ENCODE measurements around the gene RNFT2.
A peak's percentile ranks its signal among the peaks of the same experiment; 100 is the strongest.
"Not testable (repeated sequence)": the region's sequence is repeated elsewhere in the genome, so short reads cannot be mapped to it uniquely, and the experiment has no call there.

Gene RNFT2

GRCh38 chr12:116719731-116720528 lies 18.2 kb upstream of the RNFT2 start:
- Mint-ChIP-seq H3K36me3 (peaks cover 5% of the 10 kb centered on the region), H3K27me3 (no peaks in the 10 kb centered on the region), H3K4me3 (no peak overlapping the region), H3K27ac (peak overlapping the region; percentile 41), H3K4me1 (ENCODE audit: low read depth) (no peaks in the 10 kb centered on the region), H3K9me3 (ENCODE audit: low read depth) (no peaks in the 10 kb centered on the region)

GRCh38 chr12:116722245-116722644 lies 15.9 kb upstream of the RNFT2 start:
- H3K36me3 Mint-ChIP-seq = no peaks in the 10 kb centered on the region
- no peaks in the 10 kb centered on the region for H3K27me3 Mint-ChIP-seq
- peak overlapping the region; percentile 8 for H3K27ac Mint-ChIP-seq
- peaks cover 7% of the 10 kb centered on the region for H3K4me1 Mint-ChIP-seq (ENCODE audit: low read depth)
- H3K4me3 Mint-ChIP-seq = no peak overlapping the region
- H3K9me3 Mint-ChIP-seq (ENCODE audit: low read depth) = no peaks in the 10 kb centered on the region

DNA sequence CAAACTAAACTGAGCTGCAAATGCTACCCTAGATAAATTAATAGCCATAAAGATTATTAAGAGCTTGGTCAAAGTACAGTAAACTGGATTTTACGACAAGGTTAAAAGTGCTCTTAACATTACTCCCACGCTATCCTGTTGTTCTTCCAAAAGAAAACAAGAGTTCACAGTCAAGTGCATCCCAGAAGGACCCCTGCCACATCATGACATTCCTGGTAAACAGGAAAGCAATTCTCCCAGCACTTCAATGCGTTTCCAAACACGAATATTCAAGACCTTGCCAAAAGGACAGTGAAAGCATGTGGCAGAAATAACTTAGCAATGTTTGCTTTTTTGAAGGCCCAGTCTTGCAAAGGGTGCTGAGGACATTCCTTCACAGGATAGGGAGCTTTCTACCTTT lies 11.4 kb upstream of the RNFT2 start:
- H3K27ac Mint-ChIP-seq = no peak overlapping the region
- peaks cover 6% of the 10 kb centered on the region for H3K36me3 Mint-ChIP-seq
- no peaks in the 10 kb centered on the region for H3K9me3 Mint-ChIP-seq (ENCODE audit: low read depth)
- H3K4me3 Mint-ChIP-seq = no peak overlapping the region
- H3K27me3 Mint-ChIP-seq = no peaks in the 10 kb centered on the region
- peaks cover 22% of the 10 kb centered on the region for H3K4me1 Mint-ChIP-seq (ENCODE audit: low read depth)

DNA sequence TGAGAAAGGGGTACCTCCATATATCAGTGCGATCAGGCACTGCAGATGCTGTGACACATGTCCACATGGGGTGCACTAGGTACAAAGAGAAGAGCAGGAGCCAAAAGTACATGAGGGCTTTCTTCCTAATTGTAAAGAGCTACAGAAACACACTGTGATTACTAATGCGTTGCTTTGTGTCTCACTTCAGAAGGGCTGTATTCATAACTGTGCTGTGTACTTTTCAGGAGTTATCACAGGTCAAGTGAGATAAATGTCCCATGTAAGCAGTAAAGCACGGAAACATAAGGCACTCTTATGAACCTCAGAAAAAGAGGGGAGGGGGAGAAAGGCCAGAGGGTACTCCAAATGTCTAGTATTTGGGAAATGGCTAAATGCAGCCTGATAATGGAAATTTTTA lies 10.9 kb upstream of the RNFT2 start:
- H3K4me3 Mint-ChIP-seq = no peak overlapping the region
- peaks cover 6% of the 10 kb centered on the region for H3K36me3 Mint-ChIP-seq
- H3K27ac Mint-ChIP-seq = no peak overlapping the region
- H3K4me1 Mint-ChIP-seq (ENCODE audit: low read depth) = peaks cover 25% of the 10 kb centered on the region
- no peaks in the 10 kb centered on the region for H3K27me3 Mint-ChIP-seq
- H3K9me3 Mint-ChIP-seq (ENCODE audit: low read depth) = no peaks in the 10 kb centered on the region

- Mint-ChIP-seq H3K36me3 (peaks cover 6% of the 10 kb centered on the region), H3K27me3 (no peaks in the 10 kb centered on the region), H3K4me3 (no peak overlapping the region), H3K27ac (no peak overlapping the region), H3K4me1 (ENCODE audit: low read depth) (peaks cover 29% of the 10 kb centered on the region), H3K9me3 (ENCODE audit: low read depth) (no peaks in the 10 kb centered on the region)
Measured at GRCh38 chr12:116727891-116728290, 10.2 kb upstream of the RNFT2 start.

GRCh38 chr12:116731801-116732200 lies 6.3 kb upstream of the RNFT2 start:
- H3K27ac Mint-ChIP-seq = no peak overlapping the region
- H3K36me3 Mint-ChIP-seq = peaks cover 6% of the 10 kb centered on the region
- H3K9me3 Mint-ChIP-seq (ENCODE audit: low read depth) = no peaks in the 10 kb centered on the region

DNA sequence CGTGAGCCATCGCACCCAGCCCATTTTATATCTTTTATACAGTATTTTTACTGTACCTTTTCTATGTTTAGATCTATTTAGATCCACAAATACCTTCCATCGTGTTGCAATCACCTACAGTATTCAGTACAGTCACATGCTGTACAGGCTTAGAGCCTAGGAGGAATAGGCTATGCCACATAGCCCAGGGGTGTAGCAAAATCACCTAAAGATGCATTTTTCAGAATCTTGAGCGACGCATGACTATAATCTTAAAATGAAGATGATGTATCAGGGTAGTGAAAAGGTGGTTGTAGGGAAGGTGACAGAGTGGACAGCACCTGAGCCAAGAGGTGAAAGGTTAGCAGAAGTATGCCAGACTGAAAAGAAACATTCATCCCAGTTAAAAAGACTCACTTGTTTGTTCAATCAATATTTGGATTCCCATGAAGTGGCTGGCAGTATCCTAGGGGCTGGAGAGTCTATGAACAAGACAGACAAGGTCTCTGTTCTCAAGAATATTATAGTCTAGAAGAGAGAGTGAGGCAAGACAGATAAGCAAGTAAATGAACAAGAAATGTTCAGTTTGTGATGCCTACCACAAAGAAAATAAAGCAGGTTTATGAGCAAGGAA lies 3.9 kb upstream of the RNFT2 start:
- Mint-ChIP-seq H3K27ac (no peak overlapping the region), H3K9me3 (ENCODE audit: low read depth) (no peaks in the 10 kb centered on the region), H3K36me3 (peaks cover 4% of the 10 kb centered on the region), H3K27me3 (no peaks in the 10 kb centered on the region), H3K4me3 (no peak overlapping the region), H3K4me1 (ENCODE audit: low read depth) (peaks cover 44% of the 10 kb centered on the region)

More at GRCh38 chr12:116731801-116732200, 6.3 kb upstream of the RNFT2 start:
- no peak overlapping the region for H3K4me3 Mint-ChIP-seq
- peaks cover 46% of the 10 kb centered on the region for H3K4me1 Mint-ChIP-seq (ENCODE audit: low read depth)
- H3K27me3 Mint-ChIP-seq = no peaks in the 10 kb centered on the region

- Mint-ChIP-seq H3K4me1 (ENCODE audit: low read depth) (peaks cover 43% of the 10 kb centered on the region), H3K4me3 (peak overlapping the region; percentile 46), H3K36me3 (no peaks in the 10 kb centered on the region)
Measured at GRCh38 chr12:116735084-116735483, 3.0 kb upstream of the RNFT2 start.

DNA sequence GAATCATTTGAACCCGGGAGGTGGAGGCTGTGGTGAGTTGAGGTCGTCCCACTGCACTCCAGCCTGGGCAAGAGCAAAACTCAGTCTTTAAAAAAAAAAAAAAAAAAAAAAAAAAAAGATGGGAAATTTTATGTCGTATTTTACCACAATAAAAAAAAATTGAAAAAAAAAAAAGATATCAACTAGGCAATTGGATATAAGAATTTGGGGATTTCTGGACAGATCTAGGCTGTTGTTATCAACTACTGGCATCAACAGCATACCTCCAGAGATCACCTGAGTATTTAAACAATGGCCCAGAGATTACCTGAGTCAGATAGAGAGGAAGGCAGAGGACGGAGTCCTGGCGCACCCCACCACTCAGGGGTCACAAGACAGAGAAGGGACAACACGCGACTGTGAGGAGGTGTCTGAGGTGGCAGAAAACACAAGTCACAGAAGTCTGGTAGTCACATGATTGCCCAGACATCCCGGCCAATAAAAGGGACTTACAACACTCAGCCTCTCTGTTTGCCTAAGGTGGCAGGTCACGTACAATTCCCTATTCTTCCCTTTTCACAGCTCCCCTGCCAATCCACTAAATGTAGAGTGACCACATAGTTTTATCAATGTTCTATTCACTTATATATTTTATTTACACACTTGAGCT lies 2.0 kb upstream of the RNFT2 start:
- Mint-ChIP-seq H3K36me3 (no peaks in the 10 kb centered on the region), H3K4me1 (ENCODE audit: low read depth) (peaks cover 41% of the 10 kb centered on the region), H3K27me3 (no peaks in the 10 kb centered on the region), H3K27ac (no peak overlapping the region), H3K4me3 (peak overlapping the region; percentile 92), H3K9me3 (ENCODE audit: low read depth) (no peaks in the 10 kb centered on the region)

More at GRCh38 chr12:116735084-116735483, 3.0 kb upstream of the RNFT2 start:
- H3K9me3 Mint-ChIP-seq (ENCODE audit: low read depth) = no peaks in the 10 kb centered on the region
- H3K27me3 Mint-ChIP-seq = no peaks in the 10 kb centered on the region
- no peak overlapping the region for H3K27ac Mint-ChIP-seq

DNA sequence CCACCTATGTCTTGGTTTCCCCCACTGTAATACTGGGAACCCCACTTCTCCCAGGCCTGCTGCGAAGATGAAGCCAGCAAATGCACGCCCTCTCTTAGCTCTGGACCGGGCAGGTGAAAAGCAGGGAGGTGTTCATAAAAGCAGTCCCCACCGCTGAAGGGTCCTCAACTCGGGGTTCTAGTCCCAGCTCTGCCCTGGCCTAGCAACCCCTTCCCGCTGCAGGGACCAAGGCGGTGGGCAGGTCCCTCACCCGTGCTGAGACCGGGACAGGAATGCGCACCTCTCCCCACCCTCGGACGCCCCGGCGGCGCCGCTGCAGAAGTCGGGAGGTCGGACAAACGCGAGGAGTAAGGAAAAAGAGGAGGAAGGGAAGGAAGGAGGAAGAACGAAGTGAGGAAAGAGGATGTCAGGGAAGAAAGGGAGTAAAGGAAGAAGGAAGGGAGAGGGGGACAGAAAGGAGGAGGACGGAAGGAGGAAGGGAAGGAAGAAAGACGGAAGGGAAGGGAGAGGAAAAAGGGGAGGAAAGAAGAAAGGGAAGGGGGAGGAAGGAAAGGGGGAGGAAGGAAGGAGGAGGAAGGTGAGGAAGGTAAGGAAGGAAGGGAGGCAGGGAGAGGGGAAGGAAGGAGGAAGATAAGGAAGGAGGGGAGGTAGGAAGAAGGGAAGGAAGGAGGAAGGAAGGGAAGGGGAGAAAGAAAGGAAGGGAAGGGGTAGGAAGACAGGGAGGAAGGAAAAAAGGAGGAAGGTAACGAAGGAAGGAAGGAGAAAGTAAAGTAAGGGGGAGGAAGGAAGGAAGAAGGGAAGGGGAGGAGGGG lies 947 bp upstream of the RNFT2 start:
- Mint-ChIP-seq H3K4me3 (peak overlapping the region; percentile 92), H3K27ac (peak overlapping the region; percentile 72), H3K27me3 (no peaks in the 10 kb centered on the region), H3K36me3 (no peaks in the 10 kb centered on the region), H3K9me3 (ENCODE audit: low read depth) (no peaks in the 10 kb centered on the region), H3K4me1 (ENCODE audit: low read depth) (peaks cover 38% of the 10 kb centered on the region)

- peaks cover 30% of the 10 kb centered on the region for H3K4me1 Mint-ChIP-seq (ENCODE audit: low read depth)
- peak overlapping the region; percentile 94 for H3K4me3 Mint-ChIP-seq
- no peaks in the 10 kb centered on the region for H3K9me3 Mint-ChIP-seq (ENCODE audit: low read depth)
- H3K27ac Mint-ChIP-seq = no peak overlapping the region
- no peaks in the 10 kb centered on the region for H3K27me3 Mint-ChIP-seq
- peaks cover 2% of the 10 kb centered on the region for H3K36me3 Mint-ChIP-seq
Measured at GRCh38 chr12:116739381-116739887, 1.3 kb downstream of the RNFT2 start.

GRCh38 chr12:116742787-116743186 lies 4.7 kb downstream of the RNFT2 start:
- H3K27me3 Mint-ChIP-seq; H3K27ac Mint-ChIP-seq; H3K4me3 Mint-ChIP-seq; H3K36me3 Mint-ChIP-seq; H3K9me3 Mint-ChIP-seq (ENCODE audit: low read depth): not testable (repeated sequence)
- H3K4me1 Mint-ChIP-seq (ENCODE audit: low read depth) = peaks cover 12% of the 10 kb centered on the region

DNA sequence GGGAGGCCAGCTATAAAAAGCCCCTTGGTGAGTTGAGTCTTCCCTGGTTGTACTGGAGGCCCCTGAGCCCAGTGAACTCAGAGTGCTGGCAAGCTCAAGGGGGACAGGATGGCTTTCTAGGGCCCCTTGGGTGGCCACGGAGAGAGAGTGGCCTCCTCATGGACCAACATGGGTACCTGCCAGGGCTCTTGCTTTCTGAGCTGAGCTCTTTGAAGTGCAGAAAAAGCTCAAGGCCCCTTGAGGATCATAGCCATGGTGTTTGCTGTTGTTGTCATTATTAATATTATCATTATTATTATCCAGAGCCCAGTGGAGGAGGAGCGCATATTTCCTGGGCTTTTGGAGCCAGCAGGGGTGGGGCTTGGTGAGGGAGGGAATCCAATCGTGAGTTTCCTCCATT lies 6.7 kb downstream of the RNFT2 start:
- Mint-ChIP-seq H3K27me3 (no peaks in the 10 kb centered on the region), H3K4me1 (ENCODE audit: low read depth) (no peaks in the 10 kb centered on the region), H3K4me3 (no peak overlapping the region), H3K9me3 (ENCODE audit: low read depth) (no peaks in the 10 kb centered on the region), H3K36me3 (peaks cover 2% of the 10 kb centered on the region), H3K27ac (no peak overlapping the region)

DNA sequence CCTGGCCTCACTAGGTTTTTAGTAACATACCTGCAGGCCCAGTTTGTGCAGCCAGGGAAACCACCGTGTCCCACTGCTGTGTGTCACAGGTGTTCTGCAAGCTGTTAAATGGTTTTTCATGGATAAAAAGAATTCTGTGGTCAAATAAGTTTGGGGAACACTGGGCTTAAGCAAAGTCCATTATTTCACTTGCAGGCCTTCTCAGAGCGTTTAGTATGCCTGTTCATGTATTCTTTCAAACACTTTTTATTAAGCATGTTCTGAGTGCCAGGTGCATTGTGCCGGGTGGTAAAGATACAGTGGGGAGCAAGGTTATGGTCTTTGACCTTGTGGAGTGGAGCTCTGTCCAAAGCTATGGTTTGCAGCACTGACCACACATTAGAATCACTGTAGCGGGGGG lies 7.4 kb downstream of the RNFT2 start:
- Mint-ChIP-seq H3K27ac (no peak overlapping the region), H3K4me3 (no peak overlapping the region), H3K27me3 (no peaks in the 10 kb centered on the region), H3K9me3 (ENCODE audit: low read depth) (no peaks in the 10 kb centered on the region), H3K36me3 (peaks cover 2% of the 10 kb centered on the region), H3K4me1 (ENCODE audit: low read depth) (no peaks in the 10 kb centered on the region)

Measured in activated naive CD8-positive, alpha-beta T cell (primary cell).